Lower leg skin (tissue), 3 donors: ENCODE measurements around the gene SUMF2.

Experiments
- CTCF ChIP-seq, 3 donors: fragments of 450-650 bp; IDR thresholded peaks; one replicate each; pipeline ENCODE4 v1.5.1; 2016; ENCODE audit warnings: antibody characterized with exemption in 3 of 3, mild to moderate bottlenecking in 3 of 3, moderate library complexity in 2 of 3
- POLR2A ChIP-seq, 2 donors: fragments of 450-650 bp; IDR thresholded peaks; one replicate each; pipeline ENCODE4 v1.6.1; 2016 to 2017; ENCODE audit warnings: antibody characterized with exemption in 2 of 2, mild to moderate bottlenecking in 1 of 2, moderate library complexity in 1 of 2

- TF ChIP-seq CTCF (IDR thresholded peaks at IDR 0.05), result no peak
- TF ChIP-seq POLR2A (IDR thresholded peaks at IDR 0.05), result no peak
Measured at GRCh38 chr7:56051339-56052191, 12.5 kb upstream of the SUMF2 start, which contains the start of the genes CCT6A and PSPH.
